ENCODE measurements around the gene ATP6V0A4. TPM values are rescaled to one million over a fixed set of nuclear protein-coding genes. Genes with fewer than 3 reads are reported as not detected.

The ATP6V0A4 gene
- total and polyA plus RNA-seq, 8 donors = 0.09 to 0.56 (median 0.23) TPM; not detected in 1

- WGBS, 2 donors = 81 to 83% methylated on average over 2 of the region's 2 CpGs
- Histone ChIP-seq H3K27me3 (no peaks in the 10 kb centered on the region), H3K4me3 (no peak overlapping the region), H3K4me1 (no peaks in the 10 kb centered on the region), H3K27ac (no peak overlapping the region), H3K36me3 (no peaks in the 10 kb centered on the region), H3K9me3 (no peaks in the 10 kb centered on the region)
- intact Hi-C loops (cut with DNase I) = no loop called here
- no peak for ATAC-seq
- TF ChIP-seq, protein P1, sequence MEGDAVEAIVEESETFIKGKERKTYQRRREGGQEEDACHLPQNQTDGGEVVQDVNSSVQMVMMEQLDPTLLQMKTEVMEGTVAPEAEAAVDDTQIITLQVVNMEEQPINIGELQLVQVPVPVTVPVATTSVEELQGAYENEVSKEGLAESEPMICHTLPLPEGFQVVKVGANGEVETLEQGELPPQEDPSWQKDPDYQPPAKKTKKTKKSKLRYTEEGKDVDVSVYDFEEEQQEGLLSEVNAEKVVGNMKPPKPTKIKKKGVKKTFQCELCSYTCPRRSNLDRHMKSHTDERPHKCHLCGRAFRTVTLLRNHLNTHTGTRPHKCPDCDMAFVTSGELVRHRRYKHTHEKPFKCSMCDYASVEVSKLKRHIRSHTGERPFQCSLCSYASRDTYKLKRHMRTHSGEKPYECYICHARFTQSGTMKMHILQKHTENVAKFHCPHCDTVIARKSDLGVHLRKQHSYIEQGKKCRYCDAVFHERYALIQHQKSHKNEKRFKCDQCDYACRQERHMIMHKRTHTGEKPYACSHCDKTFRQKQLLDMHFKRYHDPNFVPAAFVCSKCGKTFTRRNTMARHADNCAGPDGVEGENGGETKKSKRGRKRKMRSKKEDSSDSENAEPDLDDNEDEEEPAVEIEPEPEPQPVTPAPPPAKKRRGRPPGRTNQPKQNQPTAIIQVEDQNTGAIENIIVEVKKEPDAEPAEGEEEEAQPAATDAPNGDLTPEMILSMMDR (IDR thresholded peaks at IDR 0.05) = no peak
- no peak for FAIRE-seq
- no peak for DNase-seq
These were observed 17.0 kb downstream of the ATP6V0A4 start for GRCh38 chr7:138781004-138781403.

DNA sequence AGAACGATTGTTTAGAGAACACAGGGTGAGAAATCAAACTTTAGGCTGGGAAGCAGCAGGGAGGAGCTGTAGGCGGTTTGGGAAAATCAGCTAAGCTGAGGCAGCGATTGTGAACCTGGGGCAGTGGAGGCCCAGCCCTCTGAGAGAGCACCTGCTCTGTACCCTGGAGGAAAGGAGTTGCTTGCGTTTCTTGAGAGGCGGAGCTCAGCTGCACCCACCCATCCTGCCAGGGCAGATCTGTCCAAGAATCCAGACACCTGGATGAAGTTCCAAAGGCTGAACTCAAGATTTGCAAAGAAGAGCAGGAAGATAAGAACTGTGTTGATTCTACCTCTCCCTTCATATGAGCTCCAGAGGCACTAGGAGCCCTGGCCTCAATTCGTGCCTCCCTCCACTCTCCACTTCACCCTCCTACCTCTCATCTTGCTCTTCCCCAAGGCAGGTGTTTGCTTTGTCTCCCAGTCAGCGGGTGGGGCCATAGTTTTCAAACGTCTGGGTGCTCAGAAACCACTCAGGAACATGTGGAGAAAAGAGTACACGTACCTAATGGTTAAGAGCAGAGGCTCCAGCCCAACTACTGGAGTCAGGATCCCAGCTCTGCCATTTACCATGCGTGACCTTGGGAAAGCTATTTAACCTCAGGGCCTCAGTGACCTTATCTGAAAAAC lies 21.7 kb downstream of the ATP6V0A4 start:
- no peak for FAIRE-seq
- 60 to 68% methylated on average over 10 of the region's 10 CpGs for WGBS, 2 donors

DNA sequence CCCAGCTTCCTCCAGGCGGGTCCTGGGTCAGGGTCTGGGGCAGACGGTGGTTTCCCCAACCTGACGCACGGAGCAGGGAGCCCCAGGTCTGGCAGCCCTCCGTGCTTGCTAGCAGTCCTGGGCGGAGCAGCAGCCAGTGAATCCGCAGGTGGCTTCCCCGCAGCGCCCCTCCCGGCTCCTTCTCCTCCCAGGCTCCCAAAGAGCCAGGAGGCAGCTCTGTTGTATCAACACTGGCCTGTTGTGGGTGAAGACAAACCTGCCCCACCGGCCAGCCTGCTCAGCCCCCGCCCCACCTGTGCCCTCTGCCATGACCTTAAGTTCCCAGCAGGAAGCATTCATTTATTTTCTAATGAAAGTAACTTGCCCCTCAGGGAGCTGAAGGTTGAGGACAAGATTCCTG lies 24.2 kb downstream of the ATP6V0A4 start:
- FAIRE-seq (no peak), ATAC-seq (no peak), DNase-seq (no peak)
- Histone ChIP-seq H3K4me3 (no peak overlapping the region), H3K27me3 (no peaks in the 10 kb centered on the region), H3K27ac (no peak overlapping the region), H3K4me1 (no peaks in the 10 kb centered on the region), H3K9me3 (no peaks in the 10 kb centered on the region), H3K36me3 (no peaks in the 10 kb centered on the region)
- TF ChIP-seq, protein P1 (IDR thresholded peaks at IDR 0.05) = no peak
- intact Hi-C loops (cut with DNase I) = no loop called here
- WGBS, 2 donors = 60 to 61% methylated on average over 12 of the region's 12 CpGs

More for the DNA sequence above, 21.7 kb downstream of the ATP6V0A4 start:
- DNase-seq (no peak), ATAC-seq (no peak)
- Histone ChIP-seq H3K27ac (no peak overlapping the region), H3K27me3 (no peaks in the 10 kb centered on the region), H3K4me1 (no peaks in the 10 kb centered on the region), H3K36me3 (no peaks in the 10 kb centered on the region), H3K9me3 (no peaks in the 10 kb centered on the region), H3K4me3 (no peak overlapping the region)
- TF ChIP-seq, protein P1 (IDR thresholded peaks at IDR 0.05) = no peak
- intact Hi-C loops (cut with DNase I) = no loop called here

DNA sequence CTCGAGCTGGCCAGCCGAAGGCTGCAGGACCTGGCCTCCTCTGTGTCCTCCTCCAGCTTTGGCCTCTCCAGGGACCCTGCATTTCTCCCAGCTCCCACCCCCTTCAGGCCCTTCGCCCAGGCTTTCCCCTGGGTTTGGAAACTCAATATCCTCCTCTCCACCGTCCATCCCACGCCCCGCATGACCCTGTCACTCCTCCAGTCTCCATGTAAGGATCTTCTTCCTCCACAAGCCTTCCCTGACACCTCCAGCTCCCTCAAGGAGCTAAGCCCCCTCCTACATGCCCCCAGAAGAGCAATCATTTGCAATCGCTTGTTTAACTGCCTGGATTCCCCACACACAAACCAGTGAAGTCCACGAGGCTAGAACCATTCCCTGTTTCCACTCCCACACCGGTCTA lies 24.8 kb downstream of the ATP6V0A4 start:
- TF ChIP-seq, protein P1 (IDR thresholded peaks at IDR 0.05) = no peak
- FAIRE-seq = no peak
- no peak overlapping the region for H3K27ac ChIP-seq
- WGBS, 2 donors = 76 to 87% methylated on average over 9 of the region's 9 CpGs
- no peaks in the 10 kb centered on the region for H3K4me1 ChIP-seq
- H3K9me3 ChIP-seq = no peaks in the 10 kb centered on the region
- intact Hi-C loops (cut with DNase I) = no loop called here
- DNase-seq = no peak
- H3K27me3 ChIP-seq = no peaks in the 10 kb centered on the region
- H3K4me3 ChIP-seq = no peak overlapping the region
- ATAC-seq = no peak
- no peaks in the 10 kb centered on the region for H3K36me3 ChIP-seq

- Histone ChIP-seq H3K9me3 (no peaks in the 10 kb centered on the region), H3K36me3 (no peaks in the 10 kb centered on the region), H3K4me1 (no peaks in the 10 kb centered on the region), H3K4me3 (no peak overlapping the region), H3K27ac (no peak overlapping the region), H3K27me3 (no peaks in the 10 kb centered on the region)
- TF ChIP-seq, protein P1 (IDR thresholded peaks at IDR 0.05) = no peak
- WGBS, 2 donors = 68 to 74% methylated on average over 8 of the region's 8 CpGs
- no peak for ATAC-seq
- FAIRE-seq = no peak
- intact Hi-C loops (cut with DNase I) = no loop called here
- no peak for DNase-seq
These were observed 27.1 kb downstream of the ATP6V0A4 start for GRCh38 chr7:138770904-138771303.
